AG20443 (cell line): ENCODE results near the gene TDRD7.

Source experiments
- DNase-seq: peaks from one replicate; pipeline ENCODE4 v3.0.0; 2012; ENCODE audit warnings: low spot score, mixed read lengths

TDRD7 gene

DNA sequence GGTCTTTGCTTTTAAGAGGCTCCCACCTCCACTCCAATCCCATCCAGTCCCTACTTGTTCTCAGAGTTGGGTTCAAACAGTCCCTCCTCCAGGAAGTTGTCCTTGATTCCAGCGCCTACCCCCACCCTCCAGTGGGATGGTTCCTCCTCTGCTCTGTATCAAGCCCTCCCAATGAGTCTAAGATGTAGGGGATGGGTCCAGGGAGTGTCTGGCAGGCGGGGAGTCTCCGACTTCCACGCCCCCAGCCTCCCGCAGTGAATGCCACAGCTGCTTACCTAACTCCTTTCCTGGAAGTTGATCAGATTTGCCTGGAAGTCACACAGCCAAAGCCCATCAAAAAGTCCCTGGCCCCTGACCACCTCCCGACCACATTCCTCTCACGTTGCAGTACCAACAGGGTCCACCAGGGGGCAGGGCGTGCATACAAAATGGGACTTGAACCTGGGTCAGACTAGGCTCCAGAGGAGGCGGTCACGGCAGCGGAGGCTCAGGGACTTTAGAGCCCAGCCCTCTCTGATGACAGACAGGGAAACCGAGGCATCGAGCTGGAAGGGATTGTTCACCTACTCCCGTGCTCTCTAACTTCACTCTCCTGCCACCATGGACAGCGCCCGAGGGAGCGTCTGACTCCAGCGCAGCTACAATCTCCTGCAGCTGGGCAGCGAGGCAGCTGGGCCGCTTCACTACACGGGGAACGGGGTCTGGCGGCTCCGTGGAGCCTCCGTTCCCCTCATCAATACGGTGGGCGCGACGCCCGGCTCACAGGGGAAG lies 25.0 kb upstream of the TDRD7 start:
- peak; percentile 89 for DNase-seq

- DNase-seq = no peak
Observed at GRCh38 chr9:97387504-97387886, 24.4 kb upstream of the TDRD7 start.

- DNase-seq = no peak
Observed at GRCh38 chr9:97387936-97388684, 23.8 kb upstream of the TDRD7 start.

GRCh38 chr9:97388721-97389238 lies 23.1 kb upstream of the TDRD7 start:
- no peak for DNase-seq

- no peak for DNase-seq
Observed at GRCh38 chr9:97389249-97389648, 22.6 kb upstream of the TDRD7 start.

- DNase-seq = no peak
Observed at GRCh38 chr9:97390791-97391406, 21.0 kb upstream of the TDRD7 start.

- DNase-seq = no peak
Observed at GRCh38 chr9:97394881-97395280, 17.0 kb upstream of the TDRD7 start.

GRCh38 chr9:97395745-97396144 lies 16.2 kb upstream of the TDRD7 start:
- DNase-seq = no peak

- no peak for DNase-seq
Observed at GRCh38 chr9:97396256-97396655, 15.6 kb upstream of the TDRD7 start.

- no peak for DNase-seq
Observed at GRCh38 chr9:97397220-97397619, 14.7 kb upstream of the TDRD7 start.

DNA sequence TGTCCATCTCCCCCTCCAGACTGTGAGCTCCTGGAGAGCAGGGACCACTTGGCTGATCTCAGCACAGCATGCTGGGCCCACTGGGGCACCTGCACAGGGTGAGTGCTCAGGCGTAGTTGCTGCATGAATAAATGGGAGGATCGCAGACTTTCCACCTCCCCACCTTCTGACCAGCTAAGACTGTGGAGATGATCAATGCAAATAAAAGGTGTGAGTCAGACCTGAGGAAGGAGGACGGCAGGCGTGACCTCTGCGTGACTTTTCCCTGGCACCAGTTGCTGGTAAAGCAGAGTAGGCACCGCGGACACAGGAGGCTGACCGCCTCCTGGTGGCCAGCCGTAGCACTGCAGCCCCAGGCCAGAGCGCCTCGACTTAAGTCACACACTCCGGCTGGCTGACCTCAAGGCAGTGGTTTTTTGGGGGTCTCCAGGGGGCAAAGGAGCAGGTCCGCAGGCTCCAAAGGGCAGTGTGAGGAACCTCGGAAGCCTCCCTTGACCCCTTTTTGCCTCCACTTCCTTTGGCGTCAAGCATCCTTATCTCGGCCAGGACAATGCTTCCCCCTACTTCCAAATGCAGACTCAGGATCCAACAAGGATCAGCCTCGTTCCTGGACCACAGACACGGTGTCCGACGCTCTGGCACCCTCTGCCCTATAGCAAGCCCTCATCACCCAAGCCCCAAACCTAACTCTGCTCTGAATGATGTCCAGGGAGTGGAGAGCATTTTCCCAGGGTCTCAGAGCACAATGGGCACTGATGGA lies 12.7 kb upstream of the TDRD7 start:
- peak; percentile 85 for DNase-seq

GRCh38 chr9:97403746-97404316 lies 8.1 kb upstream of the TDRD7 start:
- no peak for DNase-seq

GRCh38 chr9:97405551-97405950 lies 6.3 kb upstream of the TDRD7 start:
- DNase-seq = no peak

DNA sequence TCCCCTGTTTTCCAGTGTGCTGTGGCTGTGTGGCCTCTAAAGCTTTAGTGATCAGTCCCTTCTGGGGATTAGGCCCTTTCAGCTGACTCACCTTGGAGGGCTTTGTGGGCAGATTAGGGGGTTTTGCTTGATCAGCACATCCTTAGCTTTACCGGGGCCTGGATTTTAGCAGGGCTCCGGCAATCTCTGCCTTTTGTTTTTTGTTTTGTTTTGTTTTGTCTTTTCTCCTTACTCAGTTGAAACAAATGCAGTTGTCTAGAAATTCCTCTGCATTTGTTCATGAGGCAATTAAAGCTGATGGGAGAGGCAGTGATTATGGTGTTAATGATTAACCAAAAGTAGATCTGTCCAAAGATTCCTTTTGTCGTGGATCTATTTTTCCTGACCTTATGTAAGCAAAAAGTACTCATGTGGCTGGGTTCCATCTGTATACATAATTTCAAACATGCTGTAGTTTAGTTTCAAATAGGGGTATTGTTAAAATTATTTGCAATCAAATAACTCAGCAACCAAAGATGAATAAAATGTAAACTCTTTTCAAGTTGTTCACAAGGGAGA lies 5.2 kb upstream of the TDRD7 start:
- no peak for DNase-seq

GRCh38 chr9:97408562-97408961 lies 3.3 kb upstream of the TDRD7 start:
- no peak for DNase-seq

GRCh38 chr9:97411440-97411788 lies 482 bp upstream of the TDRD7 start:
- no peak for DNase-seq

DNA sequence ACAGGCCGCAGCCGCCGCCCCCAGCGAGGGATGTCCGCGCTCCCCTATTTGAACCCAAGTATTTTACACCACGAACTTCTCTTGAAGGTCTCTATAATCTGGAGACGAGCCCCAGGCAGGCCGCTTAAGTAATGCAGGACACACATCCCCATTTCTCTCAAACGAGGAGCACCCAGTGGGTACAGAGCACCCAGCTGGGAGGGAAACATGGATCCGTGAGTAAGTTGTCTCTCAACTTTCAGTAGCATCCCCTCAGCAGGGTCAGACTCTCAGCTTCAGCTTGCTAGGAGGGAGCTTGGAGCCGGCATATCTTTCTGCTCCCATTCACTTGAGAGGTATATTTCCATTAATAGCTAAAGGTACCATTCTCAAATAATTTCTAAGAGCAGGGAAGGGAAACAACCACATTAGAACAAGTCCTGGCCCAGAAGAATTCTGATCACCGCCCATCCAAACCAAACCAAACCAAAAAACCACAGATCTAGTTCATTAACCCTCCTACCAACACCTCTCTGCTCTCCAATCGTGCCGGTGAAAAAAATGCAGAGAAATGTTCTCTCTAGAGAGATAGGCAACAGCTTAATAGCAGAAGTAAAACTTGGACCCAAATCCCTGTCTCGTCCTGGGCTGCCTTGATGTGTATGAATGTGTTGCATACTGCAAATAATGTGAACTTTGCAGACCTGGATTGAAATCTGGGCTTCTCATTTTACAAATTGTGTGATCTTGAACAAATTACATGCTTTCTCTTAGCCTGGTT lies 910 bp downstream of the TDRD7 start:
- DNase-seq = no peak

- DNase-seq = no peak
Observed at GRCh38 chr9:97413462-97413861, 1.6 kb downstream of the TDRD7 start.

DNA sequence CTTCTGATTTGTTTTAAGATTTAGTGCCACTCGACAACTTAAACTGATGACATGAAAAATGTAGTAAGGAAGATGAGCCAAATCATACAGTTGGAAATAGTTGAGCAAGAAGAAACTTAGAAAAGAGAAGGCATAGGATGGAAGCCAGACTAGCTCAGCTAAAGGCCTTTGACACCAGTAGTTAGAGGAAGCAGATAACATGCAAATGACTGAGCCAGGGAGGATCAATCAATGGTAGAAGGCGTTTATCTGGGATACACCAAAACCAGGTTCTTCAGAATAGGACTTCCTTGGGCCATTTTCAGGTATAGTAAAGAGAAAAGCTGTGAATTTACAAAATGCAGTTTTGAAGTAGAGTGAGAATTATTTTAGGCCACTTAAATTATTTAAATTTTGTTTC lies 3.2 kb downstream of the TDRD7 start:
- no peak for DNase-seq

DNA sequence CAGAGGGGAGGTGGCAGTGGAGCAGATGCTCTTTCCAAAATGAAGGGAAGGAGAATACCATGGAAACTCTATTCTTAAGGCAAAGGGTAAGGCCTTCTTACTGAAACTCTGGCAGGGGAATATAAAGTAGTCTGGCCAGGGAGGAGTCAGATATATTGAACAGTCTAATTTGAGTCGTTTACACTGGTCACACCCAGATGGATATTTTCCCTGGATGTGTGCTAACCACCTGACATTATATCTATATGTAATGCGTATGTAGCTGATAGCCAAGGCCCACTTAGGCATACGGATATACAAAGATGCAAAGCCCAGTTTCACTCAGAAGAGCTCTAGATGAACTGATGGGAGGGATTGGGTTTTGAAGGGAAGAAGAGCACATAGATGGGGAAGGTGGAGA lies 7.0 kb downstream of the TDRD7 start:
- no peak for DNase-seq

- DNase-seq = peak; percentile 42
Observed at GRCh38 chr9:97419309-97419867, 7.5 kb downstream of the TDRD7 start.
